Hepatocyte (in vitro differentiated cells): ENCODE measurements around the gene COMP.

Experiments used
- EZH2 ChIP-seq: fragments of 200-600 bp; sonication (generic); IDR thresholded peaks from 2 replicates; pipeline ENCODE4 v1.6.1; 2016; ENCODE audit warnings: antibody characterized with exemption, mild to moderate bottlenecking, borderline replicate concordance
- EZH2phosphoT487 ChIP-seq: fragments of 200-600 bp; sonication (generic); IDR thresholded peaks from one replicate; pipeline ENCODE4 v1.6.1; 2018; ENCODE audit warnings: antibody characterized with exemption, mild to moderate bottlenecking, low read depth, moderate library complexity; ENCODE audit not compliant: unreplicated experiment, severe bottlenecking
- TF ChIP-seq, protein P1 (sequence below): fragments of 200-600 bp; sonication (generic); IDR thresholded peaks from 2 replicates; pipeline ENCODE4 v1.5.1; 2016; ENCODE audit warnings: antibody characterized with exemption, mild to moderate bottlenecking; ENCODE audit not compliant: poor library complexity

DNA sequence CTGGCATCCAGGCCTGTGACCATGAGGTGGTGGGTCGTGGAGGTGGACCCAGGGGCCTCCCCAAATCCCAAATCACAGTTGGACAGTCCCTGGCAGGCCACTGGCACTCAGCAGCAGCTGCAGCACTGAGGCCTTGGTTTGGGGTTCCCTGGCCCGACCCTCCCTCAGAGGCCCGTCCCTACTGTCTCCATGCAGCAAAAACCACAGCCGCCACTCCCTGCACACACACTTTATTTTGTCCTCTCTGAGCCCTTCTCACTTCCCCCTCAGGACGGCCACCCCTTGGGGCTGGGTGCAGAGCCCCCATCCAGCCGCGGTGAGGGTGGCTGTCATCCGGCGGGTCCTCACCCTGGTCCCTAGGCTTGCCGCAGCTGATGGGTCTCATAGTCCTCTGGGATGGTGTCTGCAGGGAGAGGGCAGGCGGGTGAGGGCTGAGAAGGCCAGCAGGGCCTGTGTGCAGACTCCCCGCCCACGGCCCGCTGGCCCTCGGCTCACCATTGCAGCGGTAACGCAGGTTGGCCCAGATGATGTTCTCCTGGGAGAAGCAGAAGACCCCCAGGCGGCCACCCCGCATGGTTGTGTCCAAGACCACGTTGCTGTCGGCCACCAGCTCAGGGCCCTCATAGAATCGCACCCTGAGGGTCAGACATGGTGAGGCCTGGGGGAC is 8.4 kb downstream of the COMP start:
- TF ChIP-seq, protein P1, sequence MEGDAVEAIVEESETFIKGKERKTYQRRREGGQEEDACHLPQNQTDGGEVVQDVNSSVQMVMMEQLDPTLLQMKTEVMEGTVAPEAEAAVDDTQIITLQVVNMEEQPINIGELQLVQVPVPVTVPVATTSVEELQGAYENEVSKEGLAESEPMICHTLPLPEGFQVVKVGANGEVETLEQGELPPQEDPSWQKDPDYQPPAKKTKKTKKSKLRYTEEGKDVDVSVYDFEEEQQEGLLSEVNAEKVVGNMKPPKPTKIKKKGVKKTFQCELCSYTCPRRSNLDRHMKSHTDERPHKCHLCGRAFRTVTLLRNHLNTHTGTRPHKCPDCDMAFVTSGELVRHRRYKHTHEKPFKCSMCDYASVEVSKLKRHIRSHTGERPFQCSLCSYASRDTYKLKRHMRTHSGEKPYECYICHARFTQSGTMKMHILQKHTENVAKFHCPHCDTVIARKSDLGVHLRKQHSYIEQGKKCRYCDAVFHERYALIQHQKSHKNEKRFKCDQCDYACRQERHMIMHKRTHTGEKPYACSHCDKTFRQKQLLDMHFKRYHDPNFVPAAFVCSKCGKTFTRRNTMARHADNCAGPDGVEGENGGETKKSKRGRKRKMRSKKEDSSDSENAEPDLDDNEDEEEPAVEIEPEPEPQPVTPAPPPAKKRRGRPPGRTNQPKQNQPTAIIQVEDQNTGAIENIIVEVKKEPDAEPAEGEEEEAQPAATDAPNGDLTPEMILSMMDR: no peak
- TF ChIP-seq EZH2 (no peak), EZH2phosphoT487 (no peak)
